Activated CD8-positive, alpha-beta memory T cell treated with anti-CD3 and anti-CD28 coated beads for 36 hours (primary cell): ENCODE data around the gene GOLGA6L6. TPM values are rescaled to one million over a fixed set of nuclear protein-coding genes. Genes with fewer than 3 reads are reported as not detected.
"Not testable (repeated sequence)": the region's sequence is repeated elsewhere in the genome, so short reads cannot be mapped to it uniquely, and the experiment has no call there.

Experiments used
- CTCF ChIA-PET: fragments of 350-600 bp; sonication (Branson Sonifier 250); formaldehyde crosslinking; loops from one replicate; lab custom pipeline; 2021; ENCODE audit warnings: antibody characterized with exemption; lab: Charles Lee
- POLR2A ChIA-PET: fragments of 350-600 bp; sonication (Branson Sonifier 250); formaldehyde crosslinking; loops from one replicate; lab custom pipeline; 2021; ENCODE audit warnings: antibody characterized with exemption; lab: Charles Lee
- total RNA-seq, 2 experiments: library from RNA; stranded (reverse); gene quantifications; one replicate each; pipeline ENCODE4 v1.2.3, GENCODE V29; 2021

GOLGA6L6 gene, protein sequence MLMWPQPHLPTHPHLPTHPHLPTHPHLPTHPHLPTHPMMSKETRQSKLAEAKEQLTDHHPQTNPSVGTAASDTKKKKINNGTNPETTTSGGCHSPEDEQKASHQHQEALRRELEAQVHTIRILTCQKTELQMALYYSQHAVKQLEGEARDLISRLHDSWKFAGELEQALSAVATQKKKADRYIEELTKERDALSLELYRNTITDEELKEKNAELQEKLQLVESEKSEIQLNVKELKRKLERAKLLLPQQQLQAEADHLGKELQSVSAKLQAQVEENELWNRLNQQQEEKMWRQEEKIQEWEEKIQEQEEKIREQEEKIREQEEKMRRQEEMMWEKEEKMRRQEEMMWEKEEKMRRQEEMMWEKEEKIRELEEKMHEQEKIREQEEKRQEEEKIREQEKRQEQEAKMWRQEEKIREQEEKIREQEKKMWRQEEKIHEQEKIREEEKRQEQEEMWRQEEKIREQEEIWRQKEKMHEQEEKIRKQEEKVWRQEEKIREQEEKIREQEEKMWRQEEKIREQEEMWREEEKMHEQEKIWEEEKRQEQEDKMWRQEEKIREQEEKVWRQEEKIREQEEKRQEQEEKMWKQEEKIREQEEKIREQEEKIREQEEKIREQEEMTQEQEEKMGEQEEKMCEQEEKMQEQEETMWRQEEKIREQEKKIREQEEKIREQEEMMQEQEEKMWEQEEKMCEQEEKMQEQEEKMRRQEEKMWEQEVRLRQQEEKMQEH
- total RNA-seq = not detected

DNA sequence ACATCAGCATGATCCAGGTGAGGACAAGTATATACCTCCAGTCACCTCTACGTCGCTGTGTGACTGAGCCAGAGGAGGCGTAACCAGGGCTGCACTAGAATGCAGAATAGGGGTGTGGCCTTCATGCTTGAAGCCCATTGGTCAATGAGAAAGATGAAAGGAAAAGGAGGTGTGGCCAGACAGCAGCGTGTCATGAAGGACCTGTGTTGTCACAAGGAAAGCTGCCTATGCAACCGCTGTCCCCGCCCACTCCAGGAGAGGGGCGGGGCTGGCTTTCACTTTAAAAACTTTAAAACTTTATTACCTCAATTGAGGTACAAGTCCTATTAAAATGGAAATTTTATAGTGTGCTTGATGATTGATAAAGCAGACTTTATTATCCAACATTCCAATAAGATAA lies at the start of gene GOLGA6L6:
Gene GOLGA6L6, minus strand, starts transcription at position 101 of the 400 bp plus-strand sequence. Its CDS starts 91 bp downstream, at position 10.
- POLR2A ChIA-PET, CTCF ChIA-PET: not testable (repeated sequence)

DNA sequence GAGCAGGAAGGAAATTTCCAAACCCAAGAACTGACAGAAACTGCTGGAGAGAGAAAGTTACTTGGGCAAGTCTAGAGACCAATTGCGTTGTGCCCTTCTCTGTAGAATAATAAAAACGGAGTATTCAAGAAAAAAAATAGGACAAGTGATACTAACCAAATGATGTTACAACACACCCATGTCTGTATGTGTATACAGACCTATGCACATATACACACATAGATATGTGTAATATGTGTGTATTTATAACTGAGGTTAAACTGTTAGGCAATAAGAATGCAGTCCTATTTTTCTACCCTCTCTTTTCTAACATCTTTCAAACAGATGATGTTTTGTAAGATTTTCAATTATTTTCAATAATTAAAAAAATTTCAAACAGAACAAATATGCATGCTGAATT lies 48.5 kb upstream of the GOLGA6L6 start:
- CTCF ChIA-PET, POLR2A ChIA-PET: not testable (repeated sequence)

GRCh38 chr15:20586821-20587220 lies 45.2 kb upstream of the GOLGA6L6 start:
- POLR2A ChIA-PET, CTCF ChIA-PET: not testable (repeated sequence)

- CTCF ChIA-PET, POLR2A ChIA-PET: not testable (repeated sequence)
Measured at GRCh38 chr15:20582726-20583115, 41.1 kb upstream of the GOLGA6L6 start.

GRCh38 chr15:20582109-20582725 lies 40.6 kb upstream of the GOLGA6L6 start:
- CTCF ChIA-PET = not testable (repeated sequence)

GRCh38 chr15:20581261-20582108 lies 39.9 kb upstream of the GOLGA6L6 start:
- POLR2A ChIA-PET, CTCF ChIA-PET: not testable (repeated sequence)

More at GRCh38 chr15:20582109-20582725, 40.6 kb upstream of the GOLGA6L6 start:
- POLR2A ChIA-PET = not testable (repeated sequence)

DNA sequence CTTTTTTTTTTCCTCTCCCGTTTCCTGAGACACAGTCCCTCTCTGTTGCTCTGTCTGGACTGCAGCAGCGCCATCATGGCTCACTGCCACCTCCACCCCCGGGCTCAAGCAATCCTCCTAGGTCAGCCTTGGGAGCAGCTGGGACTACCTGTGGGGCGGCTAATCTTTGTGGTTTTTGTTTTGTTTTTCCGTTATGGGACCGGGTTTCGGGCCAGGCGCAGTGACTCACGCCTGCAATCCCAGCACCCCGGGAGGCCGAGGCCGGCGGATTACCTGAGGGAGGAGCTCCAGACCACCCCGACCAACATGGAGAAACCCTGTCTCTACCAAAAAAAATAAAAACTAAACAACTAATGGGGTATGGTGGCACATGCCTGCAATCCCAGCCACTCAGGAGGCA lies 38.1 kb upstream of the GOLGA6L6 start:
- CTCF ChIA-PET = not testable (repeated sequence)

GRCh38 chr15:20551289-20551688 lies 9.7 kb upstream of the GOLGA6L6 start:
- POLR2A ChIA-PET, CTCF ChIA-PET: not testable (repeated sequence)

More for the DNA sequence above, 38.1 kb upstream of the GOLGA6L6 start:
- POLR2A ChIA-PET = not testable (repeated sequence)

DNA sequence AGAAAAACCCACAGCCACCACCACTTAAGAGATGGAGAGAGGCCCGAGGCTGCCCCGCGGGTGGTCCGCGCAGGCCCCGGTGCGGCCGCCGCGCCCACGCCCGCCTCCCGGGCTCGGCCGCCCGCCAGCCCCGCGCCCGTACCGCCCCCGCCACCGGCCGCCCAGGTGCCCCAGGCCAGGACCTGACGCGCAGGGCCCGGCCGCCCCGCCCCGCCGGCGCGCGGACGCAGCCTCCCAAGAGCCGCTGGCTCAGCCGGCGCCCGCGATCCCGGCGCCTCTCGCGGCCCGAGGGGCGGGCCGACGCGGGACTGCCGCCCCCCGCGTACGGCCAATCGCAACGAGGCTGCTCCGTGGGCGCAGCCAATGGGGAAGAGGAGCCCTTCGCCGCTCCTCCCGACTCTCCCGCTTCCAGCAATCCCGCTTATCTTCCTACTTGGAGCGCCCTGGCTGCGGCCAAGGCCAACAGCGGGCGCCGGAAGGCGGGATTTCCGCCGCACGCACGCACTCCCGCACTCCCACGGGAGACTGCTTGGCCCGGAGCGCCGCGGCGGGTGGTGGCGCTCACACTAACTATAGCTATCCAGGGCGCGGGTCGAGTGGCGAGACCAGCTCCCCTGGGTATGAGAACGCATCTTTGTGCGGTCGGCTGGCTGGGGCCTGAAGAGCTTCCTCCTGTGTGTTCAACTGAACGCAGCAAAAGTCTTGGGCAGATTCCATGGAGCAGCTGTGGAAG lies 35.5 kb downstream of the GOLGA6L6 start:
- CTCF ChIA-PET = not testable (repeated sequence)

DNA sequence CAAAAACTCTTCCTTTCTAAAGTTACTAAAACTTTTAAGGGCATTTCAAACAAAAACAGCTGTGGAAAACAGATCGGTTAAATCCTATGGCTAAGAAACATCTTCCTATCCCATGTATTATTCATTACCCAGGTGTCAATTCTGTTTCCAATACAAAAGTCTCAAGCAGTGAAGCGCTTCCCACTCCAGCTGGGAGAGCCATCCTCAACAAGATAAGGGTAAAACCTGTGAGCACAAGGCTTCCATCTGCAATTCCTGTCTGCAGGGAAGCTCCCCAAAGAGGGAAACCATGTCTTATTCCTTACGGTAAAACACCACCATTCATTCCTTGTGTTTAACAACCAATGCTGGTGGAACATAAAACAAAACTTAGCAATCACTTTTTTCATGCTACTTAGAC lies 38.8 kb downstream of the GOLGA6L6 start:
- POLR2A ChIA-PET, CTCF ChIA-PET: not testable (repeated sequence)

More for the DNA sequence above, 35.5 kb downstream of the GOLGA6L6 start:
- POLR2A ChIA-PET = not testable (repeated sequence)

DNA sequence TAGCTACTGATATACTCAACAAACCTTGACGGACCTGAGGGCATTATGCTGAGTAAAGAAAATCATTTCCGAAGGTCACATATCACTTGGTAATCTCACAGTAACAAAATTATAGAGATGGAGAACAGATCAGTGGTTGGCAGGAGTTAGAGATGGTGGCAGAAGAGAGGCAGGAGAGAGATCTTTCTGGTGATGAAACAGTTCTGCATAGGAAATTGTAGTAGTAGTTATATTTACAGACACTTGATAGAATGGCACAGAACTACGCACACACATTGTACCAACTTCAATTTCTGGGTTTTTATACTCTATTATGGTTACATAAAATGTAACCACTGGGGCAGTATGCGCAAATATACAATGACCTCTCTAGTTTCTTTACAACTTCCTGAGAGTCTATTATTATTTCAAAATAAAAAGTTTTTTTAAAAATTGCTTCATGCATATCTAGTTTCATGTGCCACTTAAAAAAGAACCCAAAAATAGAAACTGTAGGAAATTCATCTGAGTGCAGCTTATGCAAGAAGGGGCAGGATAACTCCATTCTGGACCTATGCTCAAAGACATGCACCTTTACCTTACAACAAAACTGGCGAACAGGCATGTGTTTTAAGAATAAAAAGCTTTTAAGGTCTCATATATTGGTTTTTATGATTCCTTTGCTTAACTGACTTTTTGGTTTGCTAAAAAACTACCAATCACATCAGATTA lies 39.9 kb downstream of the GOLGA6L6 start:
- CTCF ChIA-PET, POLR2A ChIA-PET: not testable (repeated sequence)

GRCh38 chr15:20497781-20498180 lies 43.8 kb downstream of the GOLGA6L6 start:
- POLR2A ChIA-PET, CTCF ChIA-PET: not testable (repeated sequence)

DNA sequence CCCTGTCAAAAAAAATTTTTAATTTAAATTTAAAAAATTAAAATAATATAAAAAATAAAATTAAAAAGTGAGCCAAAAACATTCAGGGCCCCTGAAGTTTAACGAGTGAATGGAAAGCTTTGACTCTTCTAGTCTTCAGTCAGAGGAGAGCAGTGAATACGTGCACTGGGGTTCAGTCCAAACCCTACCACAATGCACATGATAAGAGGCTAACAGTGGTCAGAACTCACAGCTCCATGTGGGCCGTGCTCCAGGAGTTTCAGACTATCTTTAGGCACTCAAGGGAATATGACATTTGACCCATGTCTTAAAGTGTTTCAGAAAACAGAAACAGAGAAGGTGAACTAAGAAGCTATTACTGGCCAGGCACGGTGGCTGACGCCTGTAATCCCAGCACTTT lies 48.6 kb downstream of the GOLGA6L6 start:
- CTCF ChIA-PET = not testable (repeated sequence)

GRCh38 chr15:20492598-20492997 lies 49.0 kb downstream of the GOLGA6L6 start:
- CTCF ChIA-PET, POLR2A ChIA-PET: not testable (repeated sequence)

More for the DNA sequence above, 48.6 kb downstream of the GOLGA6L6 start:
- POLR2A ChIA-PET = not testable (repeated sequence)

DNA sequence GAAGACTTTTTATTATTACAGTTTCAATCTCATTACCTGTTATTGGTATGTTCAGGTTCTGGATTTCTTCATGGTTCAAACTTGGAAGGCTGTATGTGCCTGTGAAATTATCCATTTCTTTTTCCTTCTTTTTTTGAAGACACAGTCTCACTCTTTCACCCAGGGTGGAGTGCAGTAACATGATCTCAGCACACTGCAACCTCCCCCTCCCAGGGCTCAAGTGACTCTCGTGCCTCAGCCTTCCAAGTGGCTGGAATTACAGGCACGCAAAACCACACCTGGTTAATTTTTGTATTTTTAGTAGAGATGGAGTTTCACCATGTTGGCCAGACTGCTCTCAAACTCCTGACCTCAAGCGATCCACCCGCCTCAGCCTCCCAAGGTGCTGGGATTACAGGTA lies 52.3 kb downstream of the GOLGA6L6 start:
- POLR2A ChIA-PET, CTCF ChIA-PET: not testable (repeated sequence)
